ENCODE measurements around the gene P2RX3.

DNA sequence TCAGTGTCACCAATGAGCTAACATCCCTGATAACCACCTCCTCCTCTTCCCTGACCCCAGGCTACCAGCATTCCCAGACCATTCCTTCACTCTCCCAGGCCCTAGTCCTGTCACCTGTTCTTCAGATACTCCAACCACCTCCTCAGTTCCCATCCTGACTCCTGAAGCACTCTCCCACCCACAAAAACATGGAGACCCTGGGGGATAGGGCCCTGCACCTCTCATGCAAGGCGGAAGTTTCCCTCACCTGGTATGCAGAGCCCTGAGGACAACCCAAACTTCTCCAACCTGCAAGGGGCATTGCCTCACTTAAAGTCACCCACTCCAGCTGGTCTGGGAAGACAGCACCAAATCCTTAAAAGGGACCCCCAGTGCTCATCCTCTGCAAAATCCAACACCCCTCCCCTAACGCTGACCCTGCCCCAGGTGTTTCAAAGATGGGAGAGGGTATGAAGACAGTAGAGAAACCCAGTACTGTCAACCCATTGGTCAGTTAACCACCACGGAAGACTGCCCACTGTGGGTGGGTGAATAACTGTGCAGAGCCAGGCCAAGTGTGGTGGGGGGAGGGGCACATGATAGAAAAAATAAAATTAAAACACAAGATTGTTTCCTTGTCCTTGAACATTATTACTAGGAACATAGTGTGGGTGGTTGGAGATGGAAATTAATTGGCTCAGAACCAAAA lies 14.8 kb upstream of the P2RX3 start:
- TF ChIP-seq, protein P1, sequence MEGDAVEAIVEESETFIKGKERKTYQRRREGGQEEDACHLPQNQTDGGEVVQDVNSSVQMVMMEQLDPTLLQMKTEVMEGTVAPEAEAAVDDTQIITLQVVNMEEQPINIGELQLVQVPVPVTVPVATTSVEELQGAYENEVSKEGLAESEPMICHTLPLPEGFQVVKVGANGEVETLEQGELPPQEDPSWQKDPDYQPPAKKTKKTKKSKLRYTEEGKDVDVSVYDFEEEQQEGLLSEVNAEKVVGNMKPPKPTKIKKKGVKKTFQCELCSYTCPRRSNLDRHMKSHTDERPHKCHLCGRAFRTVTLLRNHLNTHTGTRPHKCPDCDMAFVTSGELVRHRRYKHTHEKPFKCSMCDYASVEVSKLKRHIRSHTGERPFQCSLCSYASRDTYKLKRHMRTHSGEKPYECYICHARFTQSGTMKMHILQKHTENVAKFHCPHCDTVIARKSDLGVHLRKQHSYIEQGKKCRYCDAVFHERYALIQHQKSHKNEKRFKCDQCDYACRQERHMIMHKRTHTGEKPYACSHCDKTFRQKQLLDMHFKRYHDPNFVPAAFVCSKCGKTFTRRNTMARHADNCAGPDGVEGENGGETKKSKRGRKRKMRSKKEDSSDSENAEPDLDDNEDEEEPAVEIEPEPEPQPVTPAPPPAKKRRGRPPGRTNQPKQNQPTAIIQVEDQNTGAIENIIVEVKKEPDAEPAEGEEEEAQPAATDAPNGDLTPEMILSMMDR (IDR thresholded peaks at IDR 0.05; ENCODE audit: insufficient read depth, low read depth, low read length), result no peak
- no peak for TF ChIP-seq EZH2 (IDR thresholded peaks at IDR 0.05; ENCODE audit: insufficient read depth, low read length)

Measured in astrocyte (in vitro differentiated cells and primary cell).